Activated CD4-positive, alpha-beta T cell treated with anti-CD3 and anti-CD28 coated beads, Interleukin-2, amount 10 ng/mL, durations not matched to agents 7 days and 5 days (primary cell): ENCODE measurements around the gene ZNF831. TPM values are rescaled to one million over a fixed set of nuclear protein-coding genes. Genes with fewer than 3 reads are reported as not detected.
A peak's percentile ranks its signal among the peaks of the same experiment; 100 is the strongest.

Experiments used
- CTCF ChIA-PET: fragments of 350-600 bp; sonication (Branson Sonifier 250); formaldehyde crosslinking; loops from one replicate; lab custom pipeline; 2021; ENCODE audit warnings: antibody characterized with exemption; lab: Charles Lee
- POLR2A ChIA-PET: fragments of 350-600 bp; sonication (Branson Sonifier 250); formaldehyde crosslinking; loops from one replicate; lab custom pipeline; 2021; ENCODE audit warnings: antibody characterized with exemption; lab: Charles Lee
- DNase-seq: peaks from one replicate; pipeline ENCODE4 v3.0.0-alpha.2; 2020
- H3K27ac Mint-ChIP-seq: one replicate; pipeline ENCODE4 v1.8.0; 2021; ENCODE audit warnings: mild to moderate bottlenecking, moderate library complexity, mixed read lengths
- H3K27me3 Mint-ChIP-seq: one replicate; pipeline ENCODE4 v1.8.0; 2021; ENCODE audit warnings: mixed read lengths
- H3K36me3 Mint-ChIP-seq: one replicate; pipeline ENCODE4 v1.8.0; 2021; ENCODE audit warnings: low read depth, mixed read lengths
- H3K4me1 Mint-ChIP-seq: one replicate; pipeline ENCODE4 v1.8.0; 2021; ENCODE audit warnings: mixed read lengths
- H3K4me3 Mint-ChIP-seq: one replicate; pipeline ENCODE4 v1.8.0; 2021; ENCODE audit warnings: mild to moderate bottlenecking, moderate library complexity, mixed read lengths
- H3K9me3 Mint-ChIP-seq: one replicate; pipeline ENCODE4 v1.8.0; 2021; ENCODE audit warnings: mixed read lengths
- total RNA-seq, 2 experiments: library from RNA; stranded (reverse); gene quantifications; one replicate each; pipeline ENCODE4 v1.2.3, GENCODE V29; 2021

ZNF831 gene
- total RNA-seq, 2 experiments from 2014 or later = 10.3 to 10.4 TPM

GRCh38 chr20:59177266-59178250, 13.9 kb downstream of the ZNF831 start:
- Mint-ChIP-seq H3K9me3 (no peaks in the 10 kb centered on the region), H3K4me3 (peak overlapping the region; percentile 61), H3K27ac (peak overlapping the region; percentile 94), H3K36me3 (peaks cover 81% of the 10 kb centered on the region), H3K27me3 (no peaks in the 10 kb centered on the region), H3K4me1 (peaks cover 67% of the 10 kb centered on the region)
- POLR2A ChIA-PET = interaction anchor here (0.7 to 1.2 kb wide), 3 partner anchors 29 to 66 kb away, joined by 3 read pairs; no protein-coding TSS in a partner anchor
- DNase-seq = peak; percentile 49
- CTCF ChIA-PET = interaction anchor here (0.7 to 2.0 kb wide), 5 partner anchors 12 to 79 kb away, joined by 3 to 5 read pairs (median 3); partner anchors contain the start of gene ZNF831

- Mint-ChIP-seq H3K9me3 (peaks cover 4% of the 10 kb centered on the region), H3K27me3 (no peaks in the 10 kb centered on the region), H3K27ac (peak overlapping the region; percentile 94), H3K36me3 (peaks cover 79% of the 10 kb centered on the region), H3K4me1 (peaks cover 73% of the 10 kb centered on the region), H3K4me3 (no peak overlapping the region)
- no peak for DNase-seq
- ChIA-PET POLR2A (no interaction called here), CTCF (interaction anchor here (1.2 to 2.0 kb wide), 2 partner anchors 16 to 29 kb away, joined by 3 to 5 read pairs; partner anchors contain the start of gene ZNF831)
Observed at GRCh38 chr20:59178983-59179595, 15.5 kb downstream of the ZNF831 start.

- Mint-ChIP-seq H3K36me3 (peaks cover 81% of the 10 kb centered on the region), H3K4me1 (peaks cover 67% of the 10 kb centered on the region), H3K27me3 (no peaks in the 10 kb centered on the region), H3K27ac (no peak overlapping the region), H3K9me3 (peaks cover 6% of the 10 kb centered on the region), H3K4me3 (no peak overlapping the region)
- CTCF ChIA-PET = no interaction called here
- DNase-seq = no peak
- POLR2A ChIA-PET = no interaction called here
Observed at GRCh38 chr20:59179988-59180387, 16.4 kb downstream of the ZNF831 start.

- DNase-seq = no peak
- ChIA-PET POLR2A (no interaction called here), CTCF (interaction anchor here (0.7 to 0.9 kb wide), 2 partner anchors 9 to 94 kb away, joined by 3 to 4 read pairs; no protein-coding TSS in a partner anchor)
- Mint-ChIP-seq H3K27me3 (no peaks in the 10 kb centered on the region), H3K9me3 (peaks cover 6% of the 10 kb centered on the region), H3K4me1 (peaks cover 52% of the 10 kb centered on the region), H3K27ac (no peak overlapping the region), H3K36me3 (peaks cover 67% of the 10 kb centered on the region), H3K4me3 (no peak overlapping the region)
Observed at GRCh38 chr20:59181936-59182335, 18.3 kb downstream of the ZNF831 start.

- POLR2A ChIA-PET = no interaction called here
- H3K4me1 Mint-ChIP-seq = peaks cover 46% of the 10 kb centered on the region
- CTCF ChIA-PET = interaction anchor here (0.7 to 0.9 kb wide), 2 partner anchors 8 to 95 kb away, joined by 3 to 4 read pairs; no protein-coding TSS in a partner anchor
- no peaks in the 10 kb centered on the region for H3K27me3 Mint-ChIP-seq
- peak overlapping the region; percentile 46 for H3K27ac Mint-ChIP-seq
- DNase-seq = no peak
- H3K36me3 Mint-ChIP-seq = peaks cover 63% of the 10 kb centered on the region
- no peak overlapping the region for H3K4me3 Mint-ChIP-seq
- H3K9me3 Mint-ChIP-seq = peaks cover 6% of the 10 kb centered on the region
Observed at GRCh38 chr20:59182401-59183044, 18.9 kb downstream of the ZNF831 start.

- H3K4me1 Mint-ChIP-seq = peaks cover 34% of the 10 kb centered on the region
- CTCF ChIA-PET = no interaction called here
- DNase-seq = no peak
- POLR2A ChIA-PET = no interaction called here
- no peaks in the 10 kb centered on the region for H3K27me3 Mint-ChIP-seq
- H3K27ac Mint-ChIP-seq = no peak overlapping the region
- peaks cover 53% of the 10 kb centered on the region for H3K36me3 Mint-ChIP-seq
- H3K4me3 Mint-ChIP-seq = no peak overlapping the region
- peaks cover 6% of the 10 kb centered on the region for H3K9me3 Mint-ChIP-seq
Observed at GRCh38 chr20:59183751-59184150, 20.1 kb downstream of the ZNF831 start.

GRCh38 chr20:59184880-59185447, 21.3 kb downstream of the ZNF831 start:
- ChIA-PET POLR2A (no interaction called here), CTCF (interaction anchor here (1.1 kb wide), 1 partner anchor 37 kb away, joined by 3 read pairs; no protein-coding TSS in a partner anchor)
- Mint-ChIP-seq H3K36me3 (peaks cover 42% of the 10 kb centered on the region), H3K9me3 (peaks cover 6% of the 10 kb centered on the region), H3K4me1 (peaks cover 27% of the 10 kb centered on the region), H3K27ac (no peak overlapping the region), H3K4me3 (no peak overlapping the region), H3K27me3 (no peaks in the 10 kb centered on the region)
- no peak for DNase-seq

GRCh38 chr20:59185809-59186208, 22.2 kb downstream of the ZNF831 start:
- Mint-ChIP-seq H3K36me3 (peaks cover 35% of the 10 kb centered on the region), H3K9me3 (peaks cover 6% of the 10 kb centered on the region), H3K4me1 (peaks cover 27% of the 10 kb centered on the region), H3K27me3 (no peaks in the 10 kb centered on the region), H3K4me3 (no peak overlapping the region), H3K27ac (no peak overlapping the region)
- no peak for DNase-seq
- ChIA-PET POLR2A (no interaction called here), CTCF (interaction anchor here (1.1 to 1.6 kb wide), 2 partner anchors 22 to 36 kb away, joined by 3 read pairs; no protein-coding TSS in a partner anchor)

GRCh38 chr20:59190466-59190865, 26.8 kb downstream of the ZNF831 start:
- no peaks in the 10 kb centered on the region for H3K27me3 Mint-ChIP-seq
- ChIA-PET CTCF (interaction anchor here (0.6 to 1.5 kb wide), 3 partner anchors 8 to 18 kb away, joined by 3 to 4 read pairs (median 3); no protein-coding TSS in a partner anchor), POLR2A (no interaction called here)
- H3K9me3 Mint-ChIP-seq = no peaks in the 10 kb centered on the region
- H3K4me1 Mint-ChIP-seq = no peaks in the 10 kb centered on the region
- H3K36me3 Mint-ChIP-seq = peaks cover 4% of the 10 kb centered on the region
- DNase-seq = no peak
- no peak overlapping the region for H3K4me3 Mint-ChIP-seq
- no peak overlapping the region for H3K27ac Mint-ChIP-seq

GRCh38 chr20:59191036-59191755, 27.6 kb downstream of the ZNF831 start:
- no peaks in the 10 kb centered on the region for H3K9me3 Mint-ChIP-seq
- H3K36me3 Mint-ChIP-seq = peaks cover 2% of the 10 kb centered on the region
- CTCF ChIA-PET = interaction anchor here (0.6 to 1.5 kb wide), 2 partner anchors 9 to 17 kb away, joined by 3 to 4 read pairs; no protein-coding TSS in a partner anchor
- H3K27me3 Mint-ChIP-seq = no peaks in the 10 kb centered on the region
- no peak overlapping the region for H3K4me3 Mint-ChIP-seq
- no peaks in the 10 kb centered on the region for H3K4me1 Mint-ChIP-seq
- DNase-seq = no peak
- POLR2A ChIA-PET = no interaction called here
- H3K27ac Mint-ChIP-seq = no peak overlapping the region

GRCh38 chr20:59191756-59192532, 28.3 kb downstream of the ZNF831 start:
- no peaks in the 10 kb centered on the region for H3K9me3 Mint-ChIP-seq
- no peak overlapping the region for H3K4me3 Mint-ChIP-seq
- POLR2A ChIA-PET = no interaction called here
- CTCF ChIA-PET = no interaction called here
- peaks cover 5% of the 10 kb centered on the region for H3K36me3 Mint-ChIP-seq
- H3K4me1 Mint-ChIP-seq = no peaks in the 10 kb centered on the region
- no peak for DNase-seq
- no peaks in the 10 kb centered on the region for H3K27me3 Mint-ChIP-seq
- H3K27ac Mint-ChIP-seq = no peak overlapping the region
